Measurements from ENCODE around the gene RTN4RL2. TPM values are rescaled to one million over a fixed set of nuclear protein-coding genes. Genes with fewer than 3 reads are reported as not detected.

The RTN4RL2 gene
- total RNA-seq, 1 donor: 0.36 TPM

- Histone ChIP-seq H2AFZ (ENCODE audit: low read length) (peak overlapping the region; percentile 17), H3K4me1 (ENCODE audit: insufficient read depth, low read length) (peaks cover 59% of the 10 kb centered on the region), H3K9me3 (ENCODE audit: low read depth, low read length) (no peaks in the 10 kb centered on the region), H3K4me2 (ENCODE audit: insufficient read depth, low read length) (no peak overlapping the region), H4K20me1 (ENCODE audit: insufficient read depth, low read length) (no peaks in the 10 kb centered on the region), H3K79me2 (ENCODE audit: insufficient read depth, low read length) (no peaks in the 10 kb centered on the region), H3K27ac (ENCODE audit: low read depth, low read length) (no peak overlapping the region), H3K4me3 (ENCODE audit: insufficient read depth, low read length) (no peak overlapping the region), H3K27me3 (ENCODE audit: insufficient read depth, low read length) (no peaks in the 10 kb centered on the region), H3K36me3 (ENCODE audit: insufficient read depth, low read length) (no peaks in the 10 kb centered on the region)
- peak; percentile 6 for TF ChIP-seq CTCF (IDR thresholded peaks at IDR 0.05; ENCODE audit: extremely low read depth, low read depth, low read length)
- no peak for DNase-seq (ENCODE audit: insufficient read length, low spot score, missing footprints)
Measured at GRCh38 chr11:57430952-57431351, 29.4 kb upstream of the RTN4RL2 start.

- peak overlapping the region; percentile 34 for H2AFZ ChIP-seq (ENCODE audit: low read length)
- H3K36me3 ChIP-seq (ENCODE audit: insufficient read depth, low read length): no peaks in the 10 kb centered on the region
- H3K27ac ChIP-seq (ENCODE audit: low read depth, low read length): peak overlapping the region; percentile 19
- no peaks in the 10 kb centered on the region for H3K27me3 ChIP-seq (ENCODE audit: insufficient read depth, low read length)
- peaks cover 47% of the 10 kb centered on the region for H3K4me1 ChIP-seq (ENCODE audit: insufficient read depth, low read length)
- no peaks in the 10 kb centered on the region for H4K20me1 ChIP-seq (ENCODE audit: insufficient read depth, low read length)
- no peak for TF ChIP-seq CTCF (IDR thresholded peaks at IDR 0.05; ENCODE audit: extremely low read depth, low read depth, low read length)
- H3K4me3 ChIP-seq (ENCODE audit: insufficient read depth, low read length): no peak overlapping the region
- no peaks in the 10 kb centered on the region for H3K9me3 ChIP-seq (ENCODE audit: low read depth, low read length)
- H3K4me2 ChIP-seq (ENCODE audit: insufficient read depth, low read length): peak overlapping the region; percentile 5
- no peak for DNase-seq (ENCODE audit: insufficient read length, low spot score, missing footprints)
- H3K79me2 ChIP-seq (ENCODE audit: insufficient read depth, low read length): no peaks in the 10 kb centered on the region
Measured at GRCh38 chr11:57432149-57432561, 28.2 kb upstream of the RTN4RL2 start.

- Histone ChIP-seq H3K27ac (ENCODE audit: low read depth, low read length) (peak overlapping the region; percentile 19), H3K36me3 (ENCODE audit: insufficient read depth, low read length) (no peaks in the 10 kb centered on the region), H3K79me2 (ENCODE audit: insufficient read depth, low read length) (no peaks in the 10 kb centered on the region), H3K4me1 (ENCODE audit: insufficient read depth, low read length) (peaks cover 42% of the 10 kb centered on the region), H3K4me2 (ENCODE audit: insufficient read depth, low read length) (peak overlapping the region; percentile 5), H3K9me3 (ENCODE audit: low read depth, low read length) (no peaks in the 10 kb centered on the region), H3K27me3 (ENCODE audit: insufficient read depth, low read length) (no peaks in the 10 kb centered on the region), H3K4me3 (ENCODE audit: insufficient read depth, low read length) (no peak overlapping the region), H4K20me1 (ENCODE audit: insufficient read depth, low read length) (no peaks in the 10 kb centered on the region), H2AFZ (ENCODE audit: low read length) (peak overlapping the region; percentile 14)
- DNase-seq (ENCODE audit: insufficient read length, low spot score, missing footprints): no peak
- no peak for TF ChIP-seq CTCF (IDR thresholded peaks at IDR 0.05; ENCODE audit: extremely low read depth, low read depth, low read length)
Measured at GRCh38 chr11:57432714-57433163, 27.6 kb upstream of the RTN4RL2 start.

GRCh38 chr11:57434640-57435546 lies 25.4 kb upstream of the RTN4RL2 start:
- Histone ChIP-seq H3K79me2 (ENCODE audit: insufficient read depth, low read length) (no peaks in the 10 kb centered on the region), H4K20me1 (ENCODE audit: insufficient read depth, low read length) (no peaks in the 10 kb centered on the region), H3K27ac (ENCODE audit: low read depth, low read length) (peak overlapping the region; percentile 31), H3K4me3 (ENCODE audit: insufficient read depth, low read length) (no peak overlapping the region), H3K27me3 (ENCODE audit: insufficient read depth, low read length) (no peaks in the 10 kb centered on the region), H3K36me3 (ENCODE audit: insufficient read depth, low read length) (no peaks in the 10 kb centered on the region), H2AFZ (ENCODE audit: low read length) (peak overlapping the region; percentile 16), H3K4me2 (ENCODE audit: insufficient read depth, low read length) (peak overlapping the region; percentile 28), H3K9me3 (ENCODE audit: low read depth, low read length) (no peaks in the 10 kb centered on the region), H3K4me1 (ENCODE audit: insufficient read depth, low read length) (peaks cover 34% of the 10 kb centered on the region)
- no peak for TF ChIP-seq CTCF (IDR thresholded peaks at IDR 0.05; ENCODE audit: extremely low read depth, low read depth, low read length)
- DNase-seq (ENCODE audit: insufficient read length, low spot score, missing footprints): peak; percentile 85
